Measurements from ENCODE around the gene ERI3.

The ERI3 gene

DNA sequence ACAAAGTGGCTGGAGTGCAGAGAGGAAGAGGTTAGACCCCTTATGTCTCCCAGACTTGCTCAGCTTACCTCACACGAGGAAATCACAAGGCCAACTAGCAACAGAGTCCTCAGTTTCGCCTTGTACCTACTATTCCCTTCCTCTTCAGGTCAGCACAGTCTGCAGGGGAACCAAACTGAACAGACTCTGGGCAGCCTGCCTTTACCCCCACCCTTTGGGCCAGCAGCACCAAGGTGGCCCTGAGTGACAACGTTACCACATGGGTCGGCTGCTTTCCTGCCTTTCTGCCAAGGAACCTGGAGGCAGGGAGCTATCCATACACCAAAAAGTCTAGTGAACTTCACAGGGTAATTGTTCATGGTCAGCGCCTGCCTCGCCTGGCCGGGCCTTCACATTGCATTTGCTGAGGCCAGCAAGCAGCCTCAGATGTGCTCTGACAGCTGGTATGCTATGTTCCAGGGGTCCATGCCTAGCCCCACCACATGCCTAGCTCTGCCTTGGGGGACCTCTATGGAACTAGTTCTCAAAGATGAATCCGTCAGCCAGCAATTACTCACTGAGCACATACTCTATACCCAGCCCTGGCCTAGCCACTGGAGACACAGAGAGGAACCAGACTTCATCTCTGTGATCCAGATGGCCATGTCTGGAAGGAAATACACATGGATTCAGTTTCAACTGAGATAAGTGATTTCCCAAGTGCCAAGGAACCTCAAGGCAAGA is 72.2 kb downstream of the ERI3 start:
- no peak overlapping the region for H3K4me3 ChIP-seq (ENCODE audit: low read depth, low read length)
- ChIA-PET CTCF (interaction anchor here (0.9 kb wide), 1 partner anchor 44 kb away, joined by 3 read pairs; no protein-coding TSS in a partner anchor), POLR2A (no interaction called here)
- DNase-seq (ENCODE audit: low read depth, low spot score): no peak
- TF ChIP-seq, protein P1, sequence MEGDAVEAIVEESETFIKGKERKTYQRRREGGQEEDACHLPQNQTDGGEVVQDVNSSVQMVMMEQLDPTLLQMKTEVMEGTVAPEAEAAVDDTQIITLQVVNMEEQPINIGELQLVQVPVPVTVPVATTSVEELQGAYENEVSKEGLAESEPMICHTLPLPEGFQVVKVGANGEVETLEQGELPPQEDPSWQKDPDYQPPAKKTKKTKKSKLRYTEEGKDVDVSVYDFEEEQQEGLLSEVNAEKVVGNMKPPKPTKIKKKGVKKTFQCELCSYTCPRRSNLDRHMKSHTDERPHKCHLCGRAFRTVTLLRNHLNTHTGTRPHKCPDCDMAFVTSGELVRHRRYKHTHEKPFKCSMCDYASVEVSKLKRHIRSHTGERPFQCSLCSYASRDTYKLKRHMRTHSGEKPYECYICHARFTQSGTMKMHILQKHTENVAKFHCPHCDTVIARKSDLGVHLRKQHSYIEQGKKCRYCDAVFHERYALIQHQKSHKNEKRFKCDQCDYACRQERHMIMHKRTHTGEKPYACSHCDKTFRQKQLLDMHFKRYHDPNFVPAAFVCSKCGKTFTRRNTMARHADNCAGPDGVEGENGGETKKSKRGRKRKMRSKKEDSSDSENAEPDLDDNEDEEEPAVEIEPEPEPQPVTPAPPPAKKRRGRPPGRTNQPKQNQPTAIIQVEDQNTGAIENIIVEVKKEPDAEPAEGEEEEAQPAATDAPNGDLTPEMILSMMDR (IDR thresholded peaks at IDR 0.05; ENCODE audit: insufficient read depth, low read length, missing control alignments): no peak

DNA sequence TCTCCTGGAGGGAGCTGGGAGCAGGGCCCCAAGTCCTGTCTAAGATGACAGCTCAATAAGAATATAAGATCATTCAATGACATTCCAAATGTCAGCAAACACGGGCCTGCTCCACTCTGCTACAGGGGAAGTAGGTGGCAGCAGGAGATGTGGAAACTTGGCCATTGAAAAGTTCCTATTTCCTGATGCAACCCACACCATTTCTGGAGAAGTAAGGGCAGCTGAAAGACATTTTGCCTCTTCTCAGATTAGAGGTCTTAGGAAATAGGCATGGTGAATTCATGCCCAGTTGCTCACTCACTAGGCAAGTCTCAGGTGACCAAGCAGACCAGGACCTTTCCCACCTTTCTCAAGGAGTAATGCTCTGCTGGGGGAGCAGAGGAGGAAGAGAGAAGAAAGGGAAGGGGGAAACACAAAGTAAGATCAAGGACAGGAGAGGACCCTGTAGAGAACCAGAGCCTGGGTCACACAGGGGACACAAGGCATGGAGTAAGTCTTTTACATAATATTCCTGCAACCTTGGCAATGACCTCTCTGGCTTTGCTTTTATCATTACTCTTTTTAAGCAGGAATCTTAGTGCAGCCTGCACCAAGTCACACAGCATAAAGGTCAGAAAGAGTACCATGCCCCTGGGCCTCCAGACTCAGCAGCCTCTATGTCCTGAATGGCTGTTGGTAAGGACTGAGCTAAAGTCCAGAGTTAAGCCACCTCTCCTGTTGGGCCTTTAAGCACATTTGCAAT is 72.9 kb downstream of the ERI3 start:
- no peak overlapping the region for H3K4me3 ChIP-seq (ENCODE audit: low read depth, low read length)
- CTCF ChIA-PET: interaction anchor here (0.9 kb wide), 1 partner anchor 45 kb away, joined by 3 read pairs; no protein-coding TSS in a partner anchor
- DNase-seq (ENCODE audit: low read depth, low spot score): no peak
- POLR2A ChIA-PET: interaction anchor here (0.8 kb wide), 1 partner anchor 18 kb away, joined by 4 read pairs; no protein-coding TSS in a partner anchor
- TF ChIP-seq, protein P1 (IDR thresholded peaks at IDR 0.05; ENCODE audit: insufficient read depth, low read length, missing control alignments): no peak

DNA sequence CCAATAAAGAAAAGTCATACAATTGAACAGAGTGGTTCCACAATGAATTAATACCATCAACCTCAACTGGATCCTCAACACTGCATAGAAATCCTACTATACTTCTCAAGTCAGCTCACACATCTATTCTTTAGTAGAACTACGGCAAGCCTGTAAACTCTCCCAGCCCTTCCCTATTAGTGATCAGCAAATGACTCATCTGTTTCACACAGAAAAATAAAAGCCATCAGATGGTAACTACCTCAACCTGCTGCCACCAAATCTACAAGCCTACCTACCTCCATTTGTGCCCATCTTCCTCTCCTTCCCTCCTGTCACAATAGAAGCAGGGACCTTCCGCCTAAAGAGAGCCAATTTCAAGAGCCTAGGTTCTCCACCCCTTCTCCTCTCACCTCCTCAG is 78.2 kb downstream of the ERI3 start:
- ChIA-PET CTCF (interaction anchor here (2.3 kb wide), 1 partner anchor 59 kb away, joined by 6 read pairs; no protein-coding TSS in a partner anchor), POLR2A (no interaction called here)
- TF ChIP-seq, protein P1 (IDR thresholded peaks at IDR 0.05; ENCODE audit: insufficient read depth, low read length, missing control alignments): no peak
- H3K4me3 ChIP-seq (ENCODE audit: low read depth, low read length): no peak overlapping the region
- DNase-seq (ENCODE audit: low read depth, low spot score): no peak

DNA sequence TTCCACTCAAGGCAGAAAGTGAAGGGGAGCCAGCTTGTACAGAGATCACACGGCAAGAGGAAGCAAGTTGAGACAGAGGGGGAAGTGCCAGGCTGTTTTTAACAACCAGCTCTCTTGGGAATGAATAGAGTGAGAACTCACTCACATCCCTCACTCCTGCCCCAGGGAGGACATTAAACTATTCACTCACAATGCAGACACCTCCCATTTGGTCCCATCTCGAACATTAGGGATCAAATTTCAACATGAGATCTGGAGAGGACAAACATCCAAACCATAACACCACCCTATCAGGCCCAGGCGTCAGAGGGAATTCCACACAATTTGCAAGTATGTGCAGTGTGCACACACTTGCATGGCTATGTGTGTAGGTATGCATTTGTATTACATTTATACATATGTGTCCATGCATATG is 79.1 kb downstream of the ERI3 start:
- no peak for DNase-seq (ENCODE audit: low read depth, low spot score)
- ChIA-PET CTCF (interaction anchor here (2.3 kb wide), 1 partner anchor 58 kb away, joined by 6 read pairs; no protein-coding TSS in a partner anchor), POLR2A (no interaction called here)
- TF ChIP-seq, protein P1 (IDR thresholded peaks at IDR 0.05; ENCODE audit: insufficient read depth, low read length, missing control alignments): no peak
- no peak overlapping the region for H3K4me3 ChIP-seq (ENCODE audit: low read depth, low read length)

DNA sequence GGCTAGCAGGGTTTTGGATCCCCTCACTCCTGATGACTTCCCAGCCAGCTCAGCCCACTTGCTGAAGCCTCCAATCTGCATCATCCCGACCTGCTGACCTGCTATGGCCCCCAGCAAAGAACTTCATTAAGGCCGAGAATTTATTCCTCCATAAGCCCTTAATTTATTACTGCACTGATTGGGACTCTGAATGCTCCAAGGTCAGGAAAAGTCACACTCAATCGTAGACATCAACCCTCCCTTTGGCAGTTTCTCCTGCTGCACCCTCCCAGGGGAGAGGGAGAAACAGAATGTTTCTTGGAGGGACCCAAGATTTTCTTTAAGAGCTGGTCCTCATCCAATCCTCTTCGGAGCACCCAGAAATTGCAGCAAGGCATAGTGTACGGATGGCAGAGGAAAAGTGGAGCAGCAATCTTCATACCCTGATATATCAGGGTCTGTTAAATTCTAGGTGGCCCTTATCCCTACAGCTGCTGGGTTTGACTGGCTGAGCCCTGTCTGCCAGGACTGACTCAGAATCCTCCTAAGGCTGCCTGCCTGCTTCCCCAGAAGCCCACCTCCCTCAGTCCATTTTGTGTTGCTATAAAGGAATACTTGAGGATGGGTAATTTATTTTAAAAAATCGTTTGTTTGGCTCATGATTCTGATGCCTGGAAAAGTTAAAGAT is 79.6 kb downstream of the ERI3 start:
- CTCF ChIA-PET: interaction anchor here (0.9 to 2.3 kb wide), 4 partner anchors 38 to 58 kb away, joined by 3 to 6 read pairs (median 4); no protein-coding TSS in a partner anchor
- TF ChIP-seq, protein P1 (IDR thresholded peaks at IDR 0.05; ENCODE audit: insufficient read depth, low read length, missing control alignments): no peak
- H3K4me3 ChIP-seq (ENCODE audit: low read depth, low read length): no peak overlapping the region
- POLR2A ChIA-PET: no interaction called here
- DNase-seq (ENCODE audit: low read depth, low spot score): no peak
